GM13977 (cell line): Measurements from ENCODE around the gene FPR2.

Experiments
- DNase-seq: peaks from one replicate; pipeline ENCODE4 v3.0.0; 2012; ENCODE audit warnings: low spot score
- CTCF ChIP-seq: IDR thresholded peaks from 2 replicates; pipeline ENCODE4 v1.5.1; 2012; ENCODE audit warnings: mild to moderate bottlenecking, control low read depth; ENCODE audit not compliant: insufficient read depth; ENCODE audit errors: extremely low read depth, missing control alignments
- in situ Hi-C: fragments of 300-500 bp; cut with MboI; formaldehyde crosslinking; loops from one replicate; pipeline ENCODE4 v1.12.0; 2022; ENCODE audit warnings: low sequenced_read_pairs, low pct_unique_long_range_greater_than_20kb, mixed read lengths, inconsistent platforms; ENCODE audit not compliant: unreplicated experiment

The FPR2 gene

GRCh38 chr19:51716925-51717324 is 44.1 kb upstream of the FPR2 start:
- in situ Hi-C loops: no loop called here
- DNase-seq: no peak
- TF ChIP-seq CTCF: no peak

GRCh38 chr19:51719251-51719988 is 41.6 kb upstream of the FPR2 start:
- DNase-seq: no peak
- no peak for TF ChIP-seq CTCF
- in situ Hi-C loops: no loop called here

- TF ChIP-seq CTCF: no peak
- DNase-seq: no peak
- in situ Hi-C loops: no loop called here
These were observed 39.1 kb upstream of the FPR2 start for GRCh38 chr19:51721905-51722304.

- in situ Hi-C loops: no loop called here
- DNase-seq: no peak
- no peak for TF ChIP-seq CTCF
These were observed 38.5 kb upstream of the FPR2 start for GRCh38 chr19:51722492-51722891.

GRCh38 chr19:51724543-51724942 is 36.4 kb upstream of the FPR2 start:
- in situ Hi-C loops: no loop called here

GRCh38 chr19:51726049-51726448 is 34.9 kb upstream of the FPR2 start:
- no peak for DNase-seq
- in situ Hi-C loops: no loop called here
- no peak for TF ChIP-seq CTCF

More at GRCh38 chr19:51724543-51724942, 36.4 kb upstream of the FPR2 start:
- no peak for DNase-seq
- no peak for TF ChIP-seq CTCF
